Esophagus muscularis mucosa (tissue), 3 donors: ENCODE data around the gene RAD51B.

Experiments
- POLR2A ChIP-seq: fragments of 450-650 bp; IDR thresholded peaks from one replicate; pipeline ENCODE4 v1.6.1; 2017; ENCODE audit warnings: antibody characterized with exemption, moderate library complexity, mild to moderate bottlenecking, low read depth
- TF ChIP-seq, protein P1 (sequence below), 3 experiments: fragments of 200-600 bp in 2 of 3; fragments of 450-650 bp in 1 of 3; sonication (generic) in 2 of 3; IDR thresholded peaks; one replicate each; pipeline ENCODE4 v1.5.1; 2017 to 2019; ENCODE audit warnings: antibody characterized with exemption in 3 of 3, mild to moderate bottlenecking in 2 of 3, moderate library complexity in 1 of 3

DNA sequence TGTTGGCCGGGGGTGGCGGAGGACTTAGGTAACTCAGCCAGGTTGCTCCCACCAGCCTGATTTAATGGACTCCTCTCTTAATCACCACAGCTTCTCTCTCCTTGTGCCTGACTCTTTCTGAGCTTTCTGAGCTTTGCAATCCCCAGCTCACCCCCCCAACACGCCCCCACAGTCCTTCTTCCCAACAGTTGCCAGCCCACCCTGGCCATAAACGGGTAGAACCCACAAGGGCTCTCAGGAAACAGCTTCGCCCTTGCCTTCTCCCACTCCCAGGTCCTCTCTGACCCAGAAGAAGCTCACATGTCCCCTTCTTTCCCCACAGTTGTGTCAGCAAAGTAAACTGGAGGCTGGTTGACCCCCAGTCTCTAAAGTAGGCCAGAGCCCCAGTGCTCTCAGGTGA is 940.4 kb downstream of the RAD51B start:
- TF ChIP-seq, protein P1, sequence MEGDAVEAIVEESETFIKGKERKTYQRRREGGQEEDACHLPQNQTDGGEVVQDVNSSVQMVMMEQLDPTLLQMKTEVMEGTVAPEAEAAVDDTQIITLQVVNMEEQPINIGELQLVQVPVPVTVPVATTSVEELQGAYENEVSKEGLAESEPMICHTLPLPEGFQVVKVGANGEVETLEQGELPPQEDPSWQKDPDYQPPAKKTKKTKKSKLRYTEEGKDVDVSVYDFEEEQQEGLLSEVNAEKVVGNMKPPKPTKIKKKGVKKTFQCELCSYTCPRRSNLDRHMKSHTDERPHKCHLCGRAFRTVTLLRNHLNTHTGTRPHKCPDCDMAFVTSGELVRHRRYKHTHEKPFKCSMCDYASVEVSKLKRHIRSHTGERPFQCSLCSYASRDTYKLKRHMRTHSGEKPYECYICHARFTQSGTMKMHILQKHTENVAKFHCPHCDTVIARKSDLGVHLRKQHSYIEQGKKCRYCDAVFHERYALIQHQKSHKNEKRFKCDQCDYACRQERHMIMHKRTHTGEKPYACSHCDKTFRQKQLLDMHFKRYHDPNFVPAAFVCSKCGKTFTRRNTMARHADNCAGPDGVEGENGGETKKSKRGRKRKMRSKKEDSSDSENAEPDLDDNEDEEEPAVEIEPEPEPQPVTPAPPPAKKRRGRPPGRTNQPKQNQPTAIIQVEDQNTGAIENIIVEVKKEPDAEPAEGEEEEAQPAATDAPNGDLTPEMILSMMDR (IDR thresholded peaks at IDR 0.05): no peak
- TF ChIP-seq POLR2A: no peak
